GM18873 (cell line): ENCODE results near the gene SPAG16.
A peak's percentile ranks its signal among the peaks of the same experiment; 100 is the strongest.

Source experiments
- ATAC-seq: cut with Tn5 transposase; IDR thresholded peaks from one replicate; pipeline ENCODE4 v1.9.1; 2021; ENCODE audit warnings: mild to moderate bottlenecking, moderate library complexity, moderate number of reproducible peaks; ENCODE audit not compliant: unreplicated experiment, low FRiP score

The SPAG16 gene

GRCh38 chr2:213284105-213285090, at the start of gene SPAG16:
SPAG16 (plus strand) TSS chr2:213284464.
- ATAC-seq: peak; percentile 99

GRCh38 chr2:213234641-213235040, 49.6 kb upstream of the SPAG16 start:
- no peak for ATAC-seq

- ATAC-seq: no peak
Observed at GRCh38 chr2:213235741-213236140, 48.5 kb upstream of the SPAG16 start.

GRCh38 chr2:213237251-213237650, 47.0 kb upstream of the SPAG16 start:
- ATAC-seq: no peak

- no peak for ATAC-seq
Observed at GRCh38 chr2:213237787-213238186, 46.5 kb upstream of the SPAG16 start.

GRCh38 chr2:213238753-213239495, 45.3 kb upstream of the SPAG16 start:
- peak; percentile 39 for ATAC-seq

GRCh38 chr2:213241817-213242216, 42.4 kb upstream of the SPAG16 start:
- ATAC-seq: no peak

- ATAC-seq: no peak
Observed at GRCh38 chr2:213242653-213243052, 41.6 kb upstream of the SPAG16 start.

GRCh38 chr2:213243189-213244044, 40.8 kb upstream of the SPAG16 start:
- ATAC-seq: no peak

GRCh38 chr2:213246497-213247281, 37.6 kb upstream of the SPAG16 start:
- ATAC-seq: no peak

- no peak for ATAC-seq
Observed at GRCh38 chr2:213247566-213247965, 36.7 kb upstream of the SPAG16 start.

GRCh38 chr2:213248637-213249036, 35.6 kb upstream of the SPAG16 start:
- no peak for ATAC-seq

GRCh38 chr2:213249502-213249901, 34.8 kb upstream of the SPAG16 start:
- ATAC-seq: no peak

GRCh38 chr2:213251618-213252017, 32.6 kb upstream of the SPAG16 start:
- peak; percentile 80 for ATAC-seq

- no peak for ATAC-seq
Observed at GRCh38 chr2:213252206-213252605, 32.1 kb upstream of the SPAG16 start.

GRCh38 chr2:213253162-213253561, 31.1 kb upstream of the SPAG16 start:
- ATAC-seq: no peak

- ATAC-seq: no peak
Observed at GRCh38 chr2:213259266-213259665, 25.0 kb upstream of the SPAG16 start.

GRCh38 chr2:213261237-213261636, 23.0 kb upstream of the SPAG16 start:
- ATAC-seq: no peak

GRCh38 chr2:213261715-213262114, 22.5 kb upstream of the SPAG16 start:
- no peak for ATAC-seq

- no peak for ATAC-seq
Observed at GRCh38 chr2:213265679-213266078, 18.6 kb upstream of the SPAG16 start.
